ENCODE data around the gene AHI1. TPM values are rescaled to one million over a fixed set of nuclear protein-coding genes. Genes with fewer than 3 reads are reported as not detected.
"Not testable (repeated sequence)": the region's sequence is repeated elsewhere in the genome, so short reads cannot be mapped to it uniquely, and the experiment has no call there.

Gene AHI1
- total RNA-seq, 6 experiments from 2014 or later, result 14.6 to 19.1 (median 17.0) TPM

- H3K27me3 Mint-ChIP-seq (ENCODE audit: insufficient read depth), result peaks cover 6% of the 10 kb centered on the region
- no peaks in the 10 kb centered on the region for H3K36me3 Mint-ChIP-seq (ENCODE audit: low read depth)
- peaks cover 8% of the 10 kb centered on the region for H3K4me1 Mint-ChIP-seq (ENCODE audit: low read depth)
- H3K9me3 Mint-ChIP-seq, result no peaks in the 10 kb centered on the region
- H3K4me3 Mint-ChIP-seq, result no peak overlapping the region
- H3K27ac Mint-ChIP-seq, result no peak overlapping the region
- TF ChIP-seq CTCF (IDR thresholded peaks at IDR 0.05), result no peak
- DNase-seq, result no peak
These were observed 243.1 kb downstream of the AHI1 start for GRCh38 chr6:135254471-135254870.

- TF ChIP-seq CTCF (IDR thresholded peaks at IDR 0.05), result no peak
- no peaks in the 10 kb centered on the region for H3K36me3 Mint-ChIP-seq (ENCODE audit: low read depth)
- DNase-seq, result peak; percentile 8
- H3K4me3 Mint-ChIP-seq, result no peak overlapping the region
- peaks cover 6% of the 10 kb centered on the region for H3K27me3 Mint-ChIP-seq (ENCODE audit: insufficient read depth)
- peaks cover 3% of the 10 kb centered on the region for H3K4me1 Mint-ChIP-seq (ENCODE audit: low read depth)
- H3K27ac Mint-ChIP-seq, result no peak overlapping the region
- no peaks in the 10 kb centered on the region for H3K9me3 Mint-ChIP-seq
These were observed 245.8 kb downstream of the AHI1 start for GRCh38 chr6:135251498-135252441.

- Mint-ChIP-seq H3K4me3 (no peak overlapping the region), H3K27me3 (ENCODE audit: insufficient read depth) (peaks cover 6% of the 10 kb centered on the region), H3K4me1 (ENCODE audit: low read depth) (peaks cover 9% of the 10 kb centered on the region), H3K27ac (no peak overlapping the region), H3K9me3 (no peaks in the 10 kb centered on the region), H3K36me3 (ENCODE audit: low read depth) (no peaks in the 10 kb centered on the region)
- DNase-seq, result no peak
- no peak for TF ChIP-seq CTCF (IDR thresholded peaks at IDR 0.05)
These were observed 246.6 kb downstream of the AHI1 start for GRCh38 chr6:135250751-135251497.

- Mint-ChIP-seq H3K27me3 (ENCODE audit: insufficient read depth) (peaks cover 4% of the 10 kb centered on the region), H3K36me3 (ENCODE audit: low read depth) (no peaks in the 10 kb centered on the region), H3K9me3 (no peaks in the 10 kb centered on the region), H3K4me3 (no peak overlapping the region), H3K27ac (no peak overlapping the region), H3K4me1 (ENCODE audit: low read depth) (peaks cover 9% of the 10 kb centered on the region)
- DNase-seq, result no peak
- TF ChIP-seq CTCF (IDR thresholded peaks at IDR 0.05), result no peak
These were observed 247.3 kb downstream of the AHI1 start for GRCh38 chr6:135250234-135250633.

GRCh38 chr6:135246412-135247012 is 251.0 kb downstream of the AHI1 start:
- not testable (repeated sequence) for H3K9me3 Mint-ChIP-seq; H3K27me3 Mint-ChIP-seq (ENCODE audit: insufficient read depth); H3K4me1 Mint-ChIP-seq (ENCODE audit: low read depth); H3K36me3 Mint-ChIP-seq (ENCODE audit: low read depth); H3K4me3 Mint-ChIP-seq; H3K27ac Mint-ChIP-seq; DNase-seq
